GM18873 (cell line): Measurements from ENCODE around the gene STK26.
"Not testable (repeated sequence)": the region's sequence is repeated elsewhere in the genome, so short reads cannot be mapped to it uniquely, and the experiment has no call there.

ENCODE experiments used
- ATAC-seq: cut with Tn5 transposase; IDR thresholded peaks from one replicate; pipeline ENCODE4 v1.9.1; 2021; ENCODE audit warnings: mild to moderate bottlenecking, moderate library complexity, moderate number of reproducible peaks; ENCODE audit not compliant: unreplicated experiment, low FRiP score

Gene STK26

DNA sequence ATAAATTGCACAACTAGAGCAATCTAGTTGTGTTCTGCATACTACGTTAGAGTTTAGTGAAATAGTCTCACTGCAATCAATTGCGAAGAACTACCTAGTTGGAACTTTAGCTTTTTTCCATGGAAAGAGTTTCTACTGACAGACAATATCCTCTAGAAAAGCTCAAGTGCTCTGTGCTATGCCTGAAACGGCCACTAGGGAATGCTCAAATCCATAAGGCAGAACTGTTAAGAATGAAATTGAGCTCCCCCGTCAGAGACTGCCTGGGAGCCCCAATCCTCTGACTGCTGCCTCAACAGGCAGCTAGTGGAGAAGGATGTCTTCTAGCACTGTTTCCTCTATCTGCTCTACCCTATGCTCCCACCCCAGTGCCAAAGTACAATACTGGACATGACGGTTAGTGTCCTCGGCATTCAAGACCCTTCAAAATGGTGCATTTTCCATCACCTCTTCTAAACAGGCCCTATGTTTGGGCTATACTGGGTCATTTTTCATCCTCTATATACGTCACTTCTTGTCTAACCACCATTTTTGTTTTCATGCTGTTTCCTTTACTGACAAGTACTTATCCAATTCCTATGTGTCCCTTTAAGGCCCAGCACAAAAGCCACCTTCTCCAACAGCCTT, 69.5 kb downstream of the STK26 start:
- ATAC-seq: peak; percentile 80

GRCh38 chrX:132093239-132093860, 70.2 kb downstream of the STK26 start:
- ATAC-seq: no peak

DNA sequence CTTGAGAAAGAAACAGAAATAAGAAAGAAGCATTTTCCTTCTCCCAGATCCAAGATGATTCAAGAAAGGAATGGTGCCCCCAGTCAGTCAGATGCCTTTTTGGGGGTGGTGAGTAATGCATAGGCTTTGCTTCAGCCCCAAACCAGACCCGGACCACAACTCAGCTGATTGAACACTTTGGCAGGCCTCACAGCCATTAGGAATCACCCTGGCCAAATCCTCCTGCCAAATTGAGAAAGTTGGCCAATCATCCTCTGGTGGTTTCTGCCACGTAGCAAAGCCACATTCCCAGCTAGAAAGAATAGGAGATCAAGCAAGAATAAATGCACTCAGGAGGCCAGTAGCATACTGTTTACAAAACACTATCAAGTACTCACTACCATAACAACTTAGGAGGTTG, 71.1 kb downstream of the STK26 start:
- ATAC-seq: no peak

DNA sequence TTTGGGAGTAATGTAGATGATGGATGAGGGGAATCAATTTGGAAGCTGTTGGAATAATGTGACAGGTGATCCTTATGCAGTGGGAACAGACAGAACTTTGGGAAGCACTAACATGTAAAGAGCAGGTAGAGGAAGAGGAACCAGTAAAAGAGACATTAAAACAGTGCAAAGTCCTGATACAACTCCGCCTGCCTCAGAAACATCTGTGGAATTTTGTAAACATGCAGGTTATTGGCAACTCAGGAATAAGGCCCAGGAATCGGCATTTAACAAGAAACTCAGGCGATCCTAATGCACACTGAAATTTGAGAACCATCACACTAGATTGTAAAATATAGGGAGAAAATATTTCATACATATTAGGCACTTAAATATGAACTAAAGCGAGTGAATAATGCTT, 75.6 kb downstream of the STK26 start:
- not testable (repeated sequence) for ATAC-seq

DNA sequence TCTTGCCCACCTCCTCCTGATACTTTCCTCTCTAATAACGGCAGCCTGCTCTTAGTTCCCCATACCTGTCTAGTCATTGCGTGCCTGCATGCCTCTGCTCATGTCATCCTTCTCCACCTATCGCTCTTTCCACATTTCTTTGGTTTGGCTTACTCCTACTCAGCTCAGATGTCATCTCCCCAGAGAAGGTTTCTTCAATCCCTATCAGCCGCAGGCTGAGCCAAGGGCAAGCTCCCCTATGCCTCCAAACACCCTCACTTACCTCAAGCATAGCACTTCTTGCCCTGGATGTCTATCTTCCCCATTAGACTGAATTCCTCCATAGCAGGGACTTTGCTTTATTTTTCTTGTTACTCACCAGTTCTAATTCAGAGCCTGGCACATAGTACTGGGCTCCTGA, 78.1 kb downstream of the STK26 start:
- ATAC-seq: no peak

DNA sequence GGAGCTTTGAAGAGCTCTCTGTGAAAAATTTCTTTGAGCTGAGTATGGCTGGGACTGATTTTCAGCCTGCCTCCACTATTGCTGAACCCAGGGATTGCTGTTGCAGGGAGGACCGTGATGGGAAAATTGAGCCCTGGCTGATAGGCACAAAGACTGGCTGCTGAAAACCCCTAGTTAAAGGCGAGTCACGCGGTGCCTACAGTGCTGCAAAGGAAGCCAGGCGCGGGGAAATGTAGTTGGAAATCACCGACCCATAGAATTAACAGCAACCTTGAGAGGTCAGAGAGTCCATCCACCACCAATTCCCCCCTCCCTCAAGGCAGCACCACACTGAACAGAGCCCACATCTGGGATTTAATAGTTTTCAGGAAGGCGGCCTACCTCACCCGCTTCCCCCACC, 78.7 kb downstream of the STK26 start:
- ATAC-seq: no peak

GRCh38 chrX:132107291-132107690, 84.2 kb downstream of the STK26 start:
- no peak for ATAC-seq

DNA sequence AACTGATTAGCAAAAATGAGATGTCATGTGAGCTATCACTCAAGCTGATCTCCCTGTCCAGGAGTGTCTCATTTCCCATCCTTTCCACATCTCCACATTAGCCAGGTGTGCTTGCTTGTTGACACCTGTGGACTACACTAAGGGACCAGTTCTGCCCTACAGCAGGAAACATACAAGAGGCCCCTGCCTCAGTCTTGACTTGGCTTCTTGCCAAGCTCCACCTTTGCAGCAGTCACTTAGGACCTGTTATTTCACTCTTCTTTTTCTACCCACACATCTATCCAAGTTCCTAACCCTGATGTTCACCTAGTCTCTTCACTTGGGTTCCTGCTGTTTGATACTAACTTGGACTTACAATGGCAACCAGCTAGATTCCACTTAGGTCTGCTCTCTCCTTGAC, 91.5 kb downstream of the STK26 start:
- no peak for ATAC-seq

DNA sequence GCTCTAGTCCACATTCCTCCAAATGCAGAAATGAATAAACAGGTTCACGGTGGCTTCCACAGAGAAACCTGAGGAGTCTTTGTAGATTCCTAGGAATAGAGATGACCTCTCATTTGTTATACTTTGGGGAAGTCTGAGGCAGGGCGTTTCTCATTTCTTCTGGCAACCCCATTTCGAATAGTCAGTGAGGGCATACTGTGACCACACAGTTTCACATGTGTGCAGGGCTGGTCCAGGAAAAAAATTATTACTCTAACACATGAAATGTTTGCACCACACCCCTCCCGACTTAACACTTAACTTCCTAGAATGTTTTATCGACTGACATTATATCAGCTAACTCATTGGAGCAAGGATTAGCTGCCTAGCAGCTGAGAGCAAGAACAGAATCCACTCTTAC, 92.7 kb downstream of the STK26 start:
- no peak for ATAC-seq

DNA sequence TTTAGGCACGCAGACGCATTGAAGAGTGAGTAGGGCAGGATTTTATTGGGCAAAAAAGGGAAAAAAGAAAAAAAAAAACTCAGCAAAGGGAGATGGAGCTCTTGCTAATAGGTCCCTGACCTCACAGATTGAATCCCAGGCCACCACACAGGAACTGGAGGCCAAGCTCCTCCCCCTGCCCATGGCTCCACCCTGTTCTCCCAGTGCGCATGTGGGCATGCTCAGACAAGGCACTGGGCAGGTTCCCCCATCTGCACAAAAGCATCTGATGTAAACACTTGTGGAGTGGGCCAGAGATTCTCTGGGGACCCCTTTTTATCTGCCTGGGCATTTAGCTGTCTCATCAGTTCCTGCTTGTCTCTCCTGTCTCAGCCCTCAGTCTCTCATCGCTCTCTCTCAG, 95.3 kb downstream of the STK26 start:
- no peak for ATAC-seq

GRCh38 chrX:132119283-132119682, 96.2 kb downstream of the STK26 start:
- ATAC-seq: no peak

- ATAC-seq: no peak
Observed at GRCh38 chrX:132119821-132120515, 96.9 kb downstream of the STK26 start.

GRCh38 chrX:132120913-132121312, 97.8 kb downstream of the STK26 start:
- ATAC-seq: no peak
